Mesodermal cell (in vitro differentiated cells): ENCODE data around the gene GNB3.
"Not testable (repeated sequence)": the region's sequence is repeated elsewhere in the genome, so short reads cannot be mapped to it uniquely, and the experiment has no call there.

Experiments
- H3K27ac ChIP-seq: 2 replicates; pipeline ENCODE4 v1.7.0; 2013; ENCODE audit warnings: mild to moderate bottlenecking, low read depth, low read length, moderate library complexity; ENCODE audit not compliant: severe bottlenecking
- H3K36me3 ChIP-seq: 2 replicates; pipeline ENCODE4 v1.7.1; 2013; ENCODE audit warnings: mild to moderate bottlenecking, low read length, moderate library complexity; ENCODE audit not compliant: control insufficient read depth, insufficient read depth
- H3K4me1 ChIP-seq: one replicate; pipeline ENCODE4 v1.7.1; 2013; ENCODE audit warnings: mild to moderate bottlenecking, low read length; ENCODE audit not compliant: insufficient read depth, control insufficient read depth, poor library complexity, severe bottlenecking
- H3K4me3 ChIP-seq: 2 replicates; pipeline ENCODE4 v1.7.0; 2013; ENCODE audit warnings: low read length, control low read depth, mild to moderate bottlenecking; ENCODE audit not compliant: insufficient read depth, poor library complexity, severe bottlenecking; ENCODE audit errors: extremely low read depth
- H3K9me3 ChIP-seq: 2 replicates; pipeline ENCODE4 v1.7.1; 2013; ENCODE audit warnings: mild to moderate bottlenecking, low read length, moderate library complexity; ENCODE audit not compliant: control insufficient read depth
- WGBS, 2 experiments: methylation state at CpG; one replicate each; pipeline ENCODE4 v1.1.5; 2013; ENCODE audit warnings: missing lambda C conversion rate in 2 of 2; ENCODE audit not compliant: insufficient coverage in 2 of 2; 5-methylcytosine and 5-hydroxymethylcytosine counted together

GNB3 gene

GRCh38 chr12:6870304-6870703 is 29.6 kb downstream of the GNB3 start:
- WGBS, 2 experiments = 100% methylated on average over 2 of the region's 4 CpGs; no CpG with 5 or more reads in 1 of the 2 experiments
- peaks cover 33% of the 10 kb centered on the region for H3K36me3 ChIP-seq
- not testable (repeated sequence) for H3K9me3 ChIP-seq, H3K4me3 ChIP-seq, H3K27ac ChIP-seq
- peaks cover 21% of the 10 kb centered on the region for H3K4me1 ChIP-seq

GRCh38 chr12:6871052-6871957 is 30.6 kb downstream of the GNB3 start:
- no peaks in the 10 kb centered on the region for H3K9me3 ChIP-seq
- H3K27ac ChIP-seq = no peak overlapping the region
- WGBS, 2 experiments = 92 to 94% methylated on average over 10 to 11 of the region's 12 CpGs
- H3K4me3 ChIP-seq = peak overlapping the region; percentile 74
- peaks cover 20% of the 10 kb centered on the region for H3K4me1 ChIP-seq
- peaks cover 34% of the 10 kb centered on the region for H3K36me3 ChIP-seq

GRCh38 chr12:6872073-6873048 is 31.6 kb downstream of the GNB3 start:
- peaks cover 31% of the 10 kb centered on the region for H3K36me3 ChIP-seq
- no peaks in the 10 kb centered on the region for H3K9me3 ChIP-seq
- H3K4me3 ChIP-seq = peak overlapping the region; percentile 74
- WGBS, 2 experiments = 7% methylated on average over 32 to 36 of the region's 40 CpGs
- H3K4me1 ChIP-seq = peaks cover 12% of the 10 kb centered on the region
- H3K27ac ChIP-seq = peak overlapping the region; percentile 72

- Histone ChIP-seq H3K4me1 (peaks cover 12% of the 10 kb centered on the region), H3K27ac (peak within 1 kb of the TSS; percentile 72), H3K36me3 (peaks cover 31% of the 10 kb centered on the region), H3K4me3 (peak within 1 kb of the TSS; percentile 74), H3K9me3 (no peaks in the 10 kb centered on the region)
- 0% methylated on average over 51 to 66 of the region's 66 CpGs for WGBS, 2 experiments
Measured at GRCh38 chr12:6873094-6874014, 32.6 kb downstream of the GNB3 start, which contains the start of gene SPSB2. Gene SPSB2 (minus strand): TSS chr12:6873303. CDS start chr12:6872901, 402 bp downstream.

GRCh38 chr12:6874015-6874368 is 33.3 kb downstream of the GNB3 start:
- 53 to 65% methylated on average over 6 to 7 of the region's 9 CpGs for WGBS, 2 experiments
- H3K27ac ChIP-seq = peak overlapping the region; percentile 69

GRCh38 chr12:6879824-6880223 is 39.1 kb downstream of the GNB3 start:
- not testable (repeated sequence) for H3K4me3 ChIP-seq, H3K9me3 ChIP-seq, H3K27ac ChIP-seq, H3K4me1 ChIP-seq
- 94 to 96% methylated on average over 9 to 10 of the region's 11 CpGs for WGBS, 2 experiments
- peaks cover 20% of the 10 kb centered on the region for H3K36me3 ChIP-seq

More at GRCh38 chr12:6874015-6874368, 33.3 kb downstream of the GNB3 start:
- peak overlapping the region; percentile 74 for H3K4me3 ChIP-seq
- peaks cover 31% of the 10 kb centered on the region for H3K36me3 ChIP-seq
- H3K4me1 ChIP-seq, H3K9me3 ChIP-seq: not testable (repeated sequence)

GRCh38 chr12:6883252-6883651 is 42.5 kb downstream of the GNB3 start:
- no peaks in the 10 kb centered on the region for H3K9me3 ChIP-seq
- 91 to 100% methylated on average over 2 to 5 of the region's 5 CpGs for WGBS, 2 experiments
- peaks cover 15% of the 10 kb centered on the region for H3K36me3 ChIP-seq

GRCh38 chr12:6883683-6884082 is 43.0 kb downstream of the GNB3 start:
- H3K4me1 ChIP-seq = no peaks in the 10 kb centered on the region
- 94 to 97% methylated on average over 10 to 11 of the region's 11 CpGs for WGBS, 2 experiments
- peaks cover 15% of the 10 kb centered on the region for H3K36me3 ChIP-seq
- no peak overlapping the region for H3K4me3 ChIP-seq
- H3K27ac ChIP-seq = no peak overlapping the region
- H3K9me3 ChIP-seq = no peaks in the 10 kb centered on the region

More at GRCh38 chr12:6883252-6883651, 42.5 kb downstream of the GNB3 start:
- Histone ChIP-seq H3K27ac (no peak overlapping the region), H3K4me3 (no peak overlapping the region), H3K4me1 (no peaks in the 10 kb centered on the region)

- Histone ChIP-seq H3K36me3 (peaks cover 15% of the 10 kb centered on the region), H3K4me3 (no peak overlapping the region), H3K27ac (no peak overlapping the region), H3K4me1 (no peaks in the 10 kb centered on the region), H3K9me3 (no peaks in the 10 kb centered on the region)
- WGBS, 2 experiments = 81 to 83% methylated on average over 19 to 22 of the region's 22 CpGs
Measured at GRCh38 chr12:6884539-6884938, 43.8 kb downstream of the GNB3 start.
